Stimulated activated naive CD4-positive, alpha-beta T cell (primary cell): ENCODE results near the gene POU6F2.

Source experiments
- DNase-seq, 6 experiments: peaks; one replicate each; lab custom pipeline; 2025; lab: John Stamatoyannopoulos, UW

POU6F2 gene

GRCh38 chr7:39404907-39405306 lies 427.2 kb downstream of the POU6F2 start:
- no peak for DNase-seq

DNA sequence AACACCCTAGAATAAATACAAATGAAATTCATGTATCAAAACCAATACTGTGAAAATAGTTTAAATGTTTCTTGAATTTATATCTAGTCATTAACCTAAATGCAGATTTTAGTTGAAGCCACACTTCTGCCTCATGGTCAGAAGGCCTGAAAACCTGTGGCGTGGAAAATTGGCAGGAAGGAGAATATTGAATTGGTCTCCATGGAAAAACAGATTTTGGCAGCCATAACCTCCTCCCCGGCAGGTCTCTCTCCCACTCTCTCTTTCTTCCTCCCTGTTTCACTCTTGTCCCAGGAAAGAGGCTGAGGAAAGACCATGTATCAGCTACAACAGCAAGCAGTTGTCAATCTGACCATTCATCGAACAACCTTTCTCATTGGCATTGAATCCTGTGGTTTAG lies 427.9 kb downstream of the POU6F2 start:
- DNase-seq, result no peak

- DNase-seq, result no peak
These were observed 428.8 kb downstream of the POU6F2 start for GRCh38 chr7:39406467-39406866.

- DNase-seq, result no peak
These were observed 429.4 kb downstream of the POU6F2 start for GRCh38 chr7:39407137-39407536.

GRCh38 chr7:39407723-39408122 lies 430.0 kb downstream of the POU6F2 start:
- DNase-seq, result no peak

- DNase-seq, result no peak
These were observed 431.2 kb downstream of the POU6F2 start for GRCh38 chr7:39408906-39409305.

- no peak for DNase-seq
These were observed 432.9 kb downstream of the POU6F2 start for GRCh38 chr7:39410582-39410981.

- no peak for DNase-seq
These were observed 436.0 kb downstream of the POU6F2 start for GRCh38 chr7:39413636-39414223.

DNA sequence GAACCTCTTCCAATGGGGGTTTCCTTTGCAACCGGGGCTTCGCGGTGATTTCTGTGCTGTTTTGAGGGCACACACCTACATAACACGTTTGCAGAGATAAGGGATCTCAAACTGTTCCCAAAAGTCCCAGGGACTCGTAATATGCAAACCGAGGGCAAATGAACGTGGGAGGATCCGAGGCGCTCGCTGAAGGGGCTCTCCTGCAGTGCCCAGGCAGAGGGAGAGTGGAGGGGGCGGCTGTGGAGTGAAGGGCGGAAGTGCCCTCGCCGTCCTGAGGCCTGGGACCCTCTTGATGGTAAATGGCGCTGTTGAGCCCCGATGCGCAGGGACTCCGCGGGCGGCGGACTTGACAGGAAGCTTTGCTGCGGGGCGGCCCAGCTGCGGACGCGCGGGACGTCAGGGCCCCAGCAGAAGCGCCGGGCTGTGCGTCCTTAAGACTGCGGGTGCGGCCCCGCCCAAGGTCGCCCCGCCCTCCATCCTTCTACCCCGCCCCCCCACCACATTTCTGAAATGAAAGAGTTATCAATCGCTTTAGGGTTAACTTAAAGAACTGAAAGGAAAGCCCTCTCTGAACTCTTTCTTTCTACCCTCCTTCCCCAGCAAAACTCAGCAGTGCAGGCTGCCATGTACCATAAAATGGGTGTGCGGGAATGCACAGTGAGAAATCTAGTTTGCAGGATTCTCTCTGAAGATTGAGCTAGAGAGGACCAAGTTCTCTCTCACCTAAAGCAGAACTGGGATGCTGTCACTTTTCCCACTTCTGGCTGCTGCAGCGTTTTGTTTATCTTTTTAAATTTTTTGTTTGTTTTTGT lies 436.7 kb downstream of the POU6F2 start:
- DNase-seq, result peak in 5 of 6 experiments; percentile 3 to 21 (median 7)

GRCh38 chr7:39415091-39415787 lies 437.5 kb downstream of the POU6F2 start:
- no peak for DNase-seq

GRCh38 chr7:39416866-39417265 lies 439.2 kb downstream of the POU6F2 start:
- no peak for DNase-seq

DNA sequence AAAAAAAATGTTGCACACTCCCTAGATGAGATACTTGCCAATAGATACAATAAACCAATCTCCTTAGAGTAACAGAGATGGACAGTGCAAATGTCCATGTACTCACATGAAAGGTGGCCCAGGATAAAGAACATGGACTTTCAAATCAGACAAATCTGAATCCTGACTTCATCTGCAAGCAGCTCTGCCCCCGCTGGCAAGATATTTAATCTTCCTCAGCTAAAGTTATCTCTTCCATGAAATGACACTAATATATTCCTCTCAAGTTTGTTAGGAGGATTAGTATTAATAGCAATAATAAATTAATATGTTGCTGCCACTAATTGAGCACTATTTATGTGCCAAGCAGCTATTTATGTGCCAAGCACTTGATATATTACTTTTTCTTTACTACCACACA lies 439.9 kb downstream of the POU6F2 start:
- DNase-seq, result no peak

GRCh38 chr7:39421251-39421650 lies 443.5 kb downstream of the POU6F2 start:
- no peak for DNase-seq

- no peak for DNase-seq
These were observed 444.0 kb downstream of the POU6F2 start for GRCh38 chr7:39421661-39422060.

- no peak for DNase-seq
These were observed 450.5 kb downstream of the POU6F2 start for GRCh38 chr7:39428221-39428620.

DNA sequence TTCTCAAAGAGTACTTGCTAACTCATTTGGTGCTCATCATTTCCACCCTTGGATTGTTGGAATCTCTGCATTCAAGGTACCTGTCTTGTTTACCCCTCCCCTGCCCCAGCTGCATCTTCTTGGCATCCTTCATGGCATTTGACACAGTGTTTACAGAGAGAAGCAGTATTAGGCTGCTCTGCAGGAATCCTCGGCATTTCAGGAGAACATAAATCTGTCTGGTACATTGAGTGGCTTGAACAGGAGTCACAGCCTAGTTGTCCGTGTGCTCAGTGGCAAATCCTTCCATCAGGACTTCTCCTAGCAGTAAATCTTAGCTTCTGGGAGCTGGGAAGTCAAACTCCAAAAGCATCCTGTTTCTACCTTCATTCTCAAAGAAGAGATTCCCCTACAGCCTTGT lies 451.7 kb downstream of the POU6F2 start:
- DNase-seq, result no peak

- no peak for DNase-seq
These were observed 452.7 kb downstream of the POU6F2 start for GRCh38 chr7:39430441-39430840.

DNA sequence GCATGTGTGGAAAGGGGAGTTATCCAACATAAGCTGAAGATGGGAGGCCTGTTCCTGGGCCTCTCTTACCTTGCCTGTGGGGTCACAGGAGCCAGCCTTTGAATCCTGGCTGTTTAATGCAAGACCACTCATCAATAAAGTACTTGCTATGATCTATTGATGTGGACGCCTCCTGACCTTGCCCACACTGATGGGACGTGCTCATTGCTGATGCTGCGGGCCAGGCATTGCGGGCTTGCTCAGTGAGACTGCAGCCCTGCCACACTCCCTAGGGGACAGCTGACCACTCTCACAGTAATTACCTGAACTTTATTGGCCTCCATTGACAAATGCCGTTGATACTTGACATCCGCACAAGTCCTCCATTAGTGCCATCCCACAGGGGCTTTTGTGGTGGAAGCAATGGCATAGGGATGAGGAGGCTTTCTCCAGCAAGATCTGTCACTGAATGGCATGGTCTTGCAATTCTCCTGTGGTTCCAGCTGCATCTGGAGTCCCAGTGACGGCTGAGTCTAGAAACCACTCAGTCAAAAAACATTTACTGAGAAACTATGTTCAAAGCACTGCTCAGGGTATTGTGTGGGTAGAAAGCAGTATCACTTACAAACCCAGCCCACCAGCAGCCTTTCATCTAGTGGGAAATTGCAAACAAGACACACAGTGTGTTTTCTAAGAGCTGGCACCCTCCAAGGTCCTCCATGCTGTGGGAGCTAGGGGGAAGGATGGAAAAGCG lies 453.4 kb downstream of the POU6F2 start:
- no peak for DNase-seq

DNA sequence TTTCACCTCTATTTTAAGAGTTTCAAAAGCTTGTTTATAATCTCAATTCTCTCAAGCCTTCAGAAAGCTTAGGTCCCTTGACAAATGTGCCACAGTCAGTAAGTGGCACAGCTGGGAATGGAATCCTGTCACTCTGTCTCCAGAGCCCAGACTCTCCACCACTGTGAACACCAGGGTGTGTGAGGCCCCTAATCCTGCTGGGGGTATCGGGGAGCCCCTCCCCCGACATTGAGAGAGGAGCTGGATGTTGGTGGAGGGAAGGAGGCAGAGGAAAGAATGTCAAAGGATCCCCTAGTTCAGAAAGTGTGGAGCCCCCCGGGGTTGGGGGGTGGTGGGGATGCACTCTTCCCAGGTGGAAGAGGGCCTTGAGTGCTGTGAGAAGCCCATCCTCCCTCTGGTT lies 454.7 kb downstream of the POU6F2 start:
- no peak for DNase-seq

DNA sequence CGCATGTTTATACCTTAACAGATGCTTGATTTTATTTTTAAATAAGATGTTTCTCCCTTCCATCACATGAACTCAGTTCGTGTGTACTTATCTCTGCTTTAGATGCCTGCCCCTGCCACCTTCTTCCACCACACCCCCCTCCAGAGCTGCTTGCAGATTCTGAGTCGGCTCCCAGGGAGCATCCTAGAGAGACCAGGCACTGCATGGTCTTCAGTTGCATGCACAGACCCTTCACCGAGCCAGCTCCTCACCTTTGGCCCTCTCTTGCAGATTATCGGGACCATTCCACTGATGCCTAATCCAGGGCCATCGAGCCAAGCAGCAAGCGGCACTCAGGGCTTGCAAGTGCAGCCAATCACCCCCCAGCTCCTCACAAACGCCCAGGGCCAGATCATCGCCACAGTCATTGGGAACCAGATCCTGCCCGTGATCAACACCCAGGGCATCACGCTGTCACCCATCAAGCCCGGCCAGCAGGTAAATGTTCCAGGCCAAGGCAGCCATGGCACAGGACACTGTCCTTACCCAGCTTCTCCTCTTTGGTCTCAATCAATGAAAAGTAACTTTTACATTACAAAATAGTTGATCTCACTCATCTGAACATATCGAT lies 455.2 kb downstream of the POU6F2 start:
- no peak for DNase-seq

GRCh38 chr7:39433550-39433949 lies 455.8 kb downstream of the POU6F2 start:
- no peak for DNase-seq

GRCh38 chr7:39434012-39434411 lies 456.3 kb downstream of the POU6F2 start:
- no peak for DNase-seq
